Transverse colon (tissue), 4 donors: ENCODE measurements around the gene GARS1. TPM values are rescaled to one million over a fixed set of nuclear protein-coding genes. Genes with fewer than 3 reads are reported as not detected.
"Not testable (repeated sequence)": the region's sequence is repeated elsewhere in the genome, so short reads cannot be mapped to it uniquely, and the experiment has no call there.

Source experiments
- DNase-seq: peaks from one replicate; pipeline ENCODE4 v3.0.0-alpha.2; 2019
- H3K27ac ChIP-seq, 4 donors: fragments of 200-600 bp; sonication (generic); 2 replicates each; pipeline ENCODE4 v1.5.1; 2016 to 2018; ENCODE audit warnings: inconsistent platforms in 4 of 4
- H3K27me3 ChIP-seq: fragments of 200-600 bp; sonication (generic); 2 replicates; pipeline ENCODE4 v1.5.1; 2017; ENCODE audit warnings: inconsistent platforms
- H3K36me3 ChIP-seq, 4 donors: fragments of 200-600 bp; sonication (generic); 2 replicates each; pipeline ENCODE4 v1.5.1; 2017 to 2019; ENCODE audit warnings: inconsistent platforms in 4 of 4
- H3K4me1 ChIP-seq, 4 donors: fragments of 200-600 bp; sonication (generic); 2 replicates each; pipeline ENCODE4 v1.5.1; 2017 to 2020; ENCODE audit warnings: inconsistent platforms in 4 of 4
- H3K4me3 ChIP-seq, 4 donors: fragments of 200-600 bp; sonication (generic); 1 replicate in 1 of 4; 2 replicates in 3 of 4; pipeline versions ENCODE4 v1.5.1 to v1.6.1; 2017 to 2019; ENCODE audit warnings: inconsistent platforms in 4 of 4
- H3K9me3 ChIP-seq, 2 donors: fragments of 200-600 bp; sonication (generic); 2 replicates each; pipeline ENCODE4 v1.5.1; 2017 to 2019; ENCODE audit warnings: inconsistent platforms in 2 of 2
- CTCF ChIP-seq, 5 experiments: fragments of 200-600 bp in 3 of 5; fragments of 450-650 bp in 2 of 5; sonication (generic) in 3 of 5; IDR thresholded peaks; 1 replicate in 2 of 5; 2 replicates in 3 of 5; pipeline ENCODE4 v1.5.1; 2016 to 2017; ENCODE audit warnings: antibody characterized with exemption in 5 of 5, inconsistent platforms in 3 of 5, mild to moderate bottlenecking in 2 of 5, moderate library complexity in 1 of 5
- EP300 ChIP-seq: sonication (generic); formaldehyde crosslinking; IDR thresholded peaks from one replicate; pipeline ENCODE4 v1.6.1; 2017; ENCODE audit warnings: antibody characterized with exemption, low read depth
- POLR2A ChIP-seq: fragments of 450-650 bp; IDR thresholded peaks from one replicate; pipeline ENCODE4 v1.6.1; 2016; ENCODE audit warnings: antibody characterized with exemption, mild to moderate bottlenecking, moderate library complexity
- POLR2AphosphoS5 ChIP-seq, 3 donors: sonication (generic); formaldehyde crosslinking; IDR thresholded peaks; one replicate each; pipeline ENCODE4 v1.6.1; 2016; ENCODE audit warnings: antibody characterized with exemption in 3 of 3
- WGBS, 2 donors: methylation state at CpG; one replicate each; pipeline ENCODE4 v1.1.5; 2018; ENCODE audit warnings: low coverage in 1 of 2; 5-methylcytosine and 5-hydroxymethylcytosine counted together
- in situ Hi-C, 4 donors: fragments of 200-750 bp; cut with MboI; loops; one replicate each; pipeline versions ENCODE4 v1.15.0 to v1.15.1; 2017; ENCODE audit warnings: low sequenced_read_pairs in 3 of 4, low pct_ligation_motif_present in 1 of 4, low pct_unique_long_range_greater_than_20kb in 1 of 4
- intact Hi-C: fragments of 100-400 bp; cut with DNase I; formaldehyde crosslinking; loops from one replicate; pipeline ENCODE4 v1.15.1; 2023; ENCODE audit warnings: low total_unique reads
- total RNA-seq, 4 donors: library from RNA; depleted of rRNA; stranded (reverse); fragments of >200 nt; gene quantifications; one replicate each; pipeline ENCODE4 v1.1.0, GENCODE V29; 2016

GARS1 gene
- total RNA-seq, 4 donors from 2014 or later = 20.6 to 69.4 (median 34.5) TPM

- Histone ChIP-seq H3K4me1 (no peaks in the 10 kb centered on the region), H3K9me3 (no peaks in the 10 kb centered on the region), H3K4me3 (no peak overlapping the region), H3K36me3 (peaks cover 0 to 58% (median 24%) of the 10 kb centered on the region in 4 donors), H3K27ac (no peak overlapping the region), H3K27me3 (no peaks in the 10 kb centered on the region)
- no peak for DNase-seq
- intact Hi-C loops (no loop called here), in situ Hi-C loops (no loop called here)
- WGBS, 2 donors = 86% methylated on average over 1 of the region's 1 CpG; no CpG with 5 or more reads in 1 of the 2 donors
- TF ChIP-seq POLR2AphosphoS5 (IDR thresholded peaks at IDR 0.05) = no peak
- no peak for TF ChIP-seq POLR2A
- TF ChIP-seq CTCF (IDR thresholded peaks at IDR 0.05) = no peak
- no peak for TF ChIP-seq EP300
Measured at GRCh38 chr7:30634193-30634626, 39.5 kb downstream of the GARS1 start.

- H3K27me3 ChIP-seq = no peaks in the 10 kb centered on the region
- H3K4me1 ChIP-seq = no peaks in the 10 kb centered on the region
- no peak overlapping the region for H3K27ac ChIP-seq
- DNase-seq = no peak
- H3K36me3 ChIP-seq = peaks cover 0 to 53% (median 22%) of the 10 kb centered on the region in 4 donors
- no peaks in the 10 kb centered on the region for H3K9me3 ChIP-seq
- intact Hi-C loops = no loop called here
- WGBS, 2 donors = 84 to 91% methylated on average over 5 to 6 of the region's 6 CpGs
- no peak for TF ChIP-seq EP300
- TF ChIP-seq POLR2A = no peak
- TF ChIP-seq POLR2AphosphoS5 (IDR thresholded peaks at IDR 0.05) = no peak
- no peak for TF ChIP-seq CTCF (IDR thresholded peaks at IDR 0.05)
- in situ Hi-C loops = no loop called here
- no peak overlapping the region for H3K4me3 ChIP-seq
Measured at GRCh38 chr7:30634634-30635201, 40.0 kb downstream of the GARS1 start.

GRCh38 chr7:30635798-30636197 is 41.1 kb downstream of the GARS1 start:
- intact Hi-C loops (no loop called here), in situ Hi-C loops (no loop called here)
- Histone ChIP-seq H3K9me3 (no peaks in the 10 kb centered on the region), H3K36me3 (peaks cover 0 to 47% (median 18%) of the 10 kb centered on the region in 4 donors), H3K27ac (no peak overlapping the region), H3K27me3 (no peaks in the 10 kb centered on the region), H3K4me3 (no peak overlapping the region), H3K4me1 (no peaks in the 10 kb centered on the region)
- no peak for DNase-seq
- 92 to 94% methylated on average over 6 of the region's 6 CpGs for WGBS, 2 donors
- TF ChIP-seq CTCF (IDR thresholded peaks at IDR 0.05) (no peak), POLR2A (no peak), POLR2AphosphoS5 (IDR thresholded peaks at IDR 0.05) (no peak), EP300 (no peak)

- DNase-seq, H3K36me3 ChIP-seq, H3K27ac ChIP-seq, in situ Hi-C loops, intact Hi-C loops, H3K27me3 ChIP-seq, H3K9me3 ChIP-seq, H3K4me1 ChIP-seq: not testable (repeated sequence)
- H3K4me3 ChIP-seq = peak overlapping the region in 2 of 4 donors; percentile 7 to 30
- 49% methylated on average over 14 of the region's 29 CpGs; no CpG with 5 or more reads in 1 of the 2 donors for WGBS, 2 donors
Measured at GRCh38 chr7:30642322-30642721, 47.6 kb downstream of the GARS1 start.

- DNase-seq = no peak
- peak overlapping the region in 2 of 4 donors; percentile 7 to 30 for H3K4me3 ChIP-seq
- intact Hi-C loops = no loop called here
- in situ Hi-C loops = no loop called here
- no peaks in the 10 kb centered on the region for H3K9me3 ChIP-seq
- WGBS, 2 donors = 81 to 91% methylated on average over 2 to 4 of the region's 4 CpGs
- peak overlapping the region in 1 of 4 donors; percentile 28 for H3K27ac ChIP-seq
- H3K36me3 ChIP-seq = no peaks in the 10 kb centered on the region
- no peaks in the 10 kb centered on the region for H3K4me1 ChIP-seq
- H3K27me3 ChIP-seq = no peaks in the 10 kb centered on the region
- TF ChIP-seq POLR2A (no peak), EP300 (no peak), CTCF (IDR thresholded peaks at IDR 0.05) (no peak), POLR2AphosphoS5 (IDR thresholded peaks at IDR 0.05) (no peak)
Measured at GRCh38 chr7:30642789-30643188, 48.1 kb downstream of the GARS1 start.
